HG02678 (cell line): ENCODE results near the gene RAB5IF.
"Not testable (repeated sequence)": the region's sequence is repeated elsewhere in the genome, so short reads cannot be mapped to it uniquely, and the experiment has no call there.

ENCODE experiments used
- ATAC-seq: cut with Tn5 transposase; IDR thresholded peaks from one replicate; pipeline ENCODE4 v1.9.1; 2021; ENCODE audit warnings: mild to moderate bottlenecking, moderate library complexity; ENCODE audit not compliant: unreplicated experiment

RAB5IF gene

GRCh38 chr20:36585410-36586125 is 20.0 kb upstream of the RAB5IF start:
- no peak for ATAC-seq

- ATAC-seq, result no peak
These were observed 18.1 kb upstream of the RAB5IF start for GRCh38 chr20:36587388-36588070.

GRCh38 chr20:36591281-36591680 is 14.3 kb upstream of the RAB5IF start:
- ATAC-seq, result no peak

GRCh38 chr20:36591854-36592641 is 13.5 kb upstream of the RAB5IF start:
- no peak for ATAC-seq

GRCh38 chr20:36593347-36593929 is 12.1 kb upstream of the RAB5IF start:
- no peak for ATAC-seq

- ATAC-seq, result no peak
These were observed 5.7 kb upstream of the RAB5IF start for GRCh38 chr20:36599912-36600345.

GRCh38 chr20:36601540-36601939 is 4.0 kb upstream of the RAB5IF start:
- no peak for ATAC-seq

- peak; percentile 29 for ATAC-seq
These were observed 604 bp upstream of the RAB5IF start for GRCh38 chr20:36604952-36605398.

- ATAC-seq, result no peak
These were observed 833 bp downstream of the RAB5IF start for GRCh38 chr20:36606158-36607066.

- no peak for ATAC-seq
These were observed 2.2 kb downstream of the RAB5IF start for GRCh38 chr20:36607586-36608387.

GRCh38 chr20:36608388-36608728 is 2.8 kb downstream of the RAB5IF start:
- not testable (repeated sequence) for ATAC-seq

GRCh38 chr20:36611625-36612024 is 6.0 kb downstream of the RAB5IF start:
- ATAC-seq, result no peak

GRCh38 chr20:36613974-36614373 is 8.4 kb downstream of the RAB5IF start:
- ATAC-seq, result no peak

GRCh38 chr20:36614781-36615557 is 9.4 kb downstream of the RAB5IF start:
- no peak for ATAC-seq

- ATAC-seq, result no peak
These were observed 15.3 kb downstream of the RAB5IF start for GRCh38 chr20:36620917-36621316.

GRCh38 chr20:36623444-36623843 is 17.9 kb downstream of the RAB5IF start:
- ATAC-seq, result no peak

GRCh38 chr20:36624068-36624943 is 18.7 kb downstream of the RAB5IF start:
- no peak for ATAC-seq

GRCh38 chr20:36624944-36625324 is 19.4 kb downstream of the RAB5IF start:
- ATAC-seq, result no peak
